Right lobe of liver (tissue), 6 donors: ENCODE results near the gene CDKN1A. TPM values are rescaled to one million over a fixed set of nuclear protein-coding genes. Genes with fewer than 3 reads are reported as not detected.

ENCODE experiments used
- ATAC-seq, 4 donors: fragments of 200-7000 bp; cut with Tn5 transposase; one replicate each; pipeline ENCODE4 v1.9.1; 2020; ENCODE audit warnings: mild to moderate bottlenecking in 4 of 4, moderate library complexity in 4 of 4
- DNase-seq, 3 donors: peaks; one replicate each; pipeline ENCODE4 v3.0.0-alpha.2; 2020
- H3K27ac ChIP-seq, 3 donors: fragments of 200-600 bp; one replicate each; pipeline ENCODE4 v1.8.0; 2022
- H3K27me3 ChIP-seq, 2 donors: fragments of 200-600 bp; one replicate each; pipeline ENCODE4 v1.8.0; 2022
- H3K36me3 ChIP-seq, 4 donors: fragments of 200-600 bp; sonication (generic) in 1 of 4; one replicate each; pipeline versions ENCODE4 v1.5.1 to v1.8.0; 2017 to 2022; ENCODE audit warnings: control low read depth in 1 of 4
- H3K4me1 ChIP-seq, 4 donors: fragments of 200-600 bp; sonication (generic) in 1 of 4; one replicate each; pipeline versions ENCODE4 v1.5.1 to v1.8.0; 2017 to 2022; ENCODE audit warnings: control low read depth in 1 of 4
- H3K4me3 ChIP-seq, 3 donors: fragments of 200-600 bp; one replicate each; pipeline ENCODE4 v1.8.0; 2022
- H3K9me3 ChIP-seq, 4 donors: fragments of 200-600 bp; sonication (generic) in 1 of 4; one replicate each; pipeline versions ENCODE4 v1.5.1 to v1.8.0; 2017 to 2022; ENCODE audit warnings: control low read depth in 1 of 4
- CTCF ChIP-seq, 4 donors: fragments of 200-600 bp in 3 of 4; fragments of 450-650 bp in 1 of 4; IDR thresholded peaks; one replicate each; pipeline versions ENCODE4 v1.5.1 to v1.8.0; 2016 to 2022; ENCODE audit warnings: antibody characterized with exemption in 4 of 4, mild to moderate bottlenecking in 2 of 4
- POLR2A ChIP-seq: fragments of 450-650 bp; IDR thresholded peaks from one replicate; pipeline ENCODE4 v1.6.1; 2017; ENCODE audit warnings: antibody characterized with exemption, mild to moderate bottlenecking
- WGBS: methylation state at CpG from one replicate; pipeline ENCODE4 v1.1.6; 2018; ENCODE audit warnings: low coverage, low lambda C conversion rate; ENCODE audit not compliant: insufficient coverage; ENCODE audit errors: missing lambda C conversion rate; 5-methylcytosine and 5-hydroxymethylcytosine counted together
- intact Hi-C, 2 donors: fragments of 100-400 bp; cut with DNase I; formaldehyde crosslinking; loops; one replicate each; pipeline versions ENCODE4 v1.11.2 to v1.14.1; 2022
- total RNA-seq, 6 experiments: library from RNA; depleted of rRNA in 2 of 6; stranded (reverse); fragments of >200 nt in 2 of 6; fragmentation: NEBNext Ultra II Directional in 3 of 6; extraction: Animal tissue kit (Norgen Biotek cat#: 25700) in 3 of 6; gene quantifications; one replicate each; pipeline versions ENCODE4 v1.1.0 to v1.2.4, GENCODE V29; 2016 to 2023
- donor health status: DM: no; HTN: yes; CAD: no.
- donor health status: DM: no; HTN: no; CAD: no.
- donor health status: DM: no; HTN: no; CAD: no.
- donor health status: DM: no; HTN: yes; CAD: no.
- donor health status: DM: no; HTN: yes; CAD: no.

CDKN1A gene
- total RNA-seq, 6 experiments from 2014 or later, result 20.0 to 124 (median 58.6) TPM

GRCh38 chr6:36692861-36693702, 14.6 kb downstream of the CDKN1A start:
- no peaks in the 10 kb centered on the region for H3K36me3 ChIP-seq
- H3K4me3 ChIP-seq, result no peak overlapping the region
- no peak for DNase-seq
- H3K27ac ChIP-seq, result no peak overlapping the region
- no peak for TF ChIP-seq CTCF (IDR thresholded peaks at IDR 0.05)
- no peak for TF ChIP-seq POLR2A
- 74% methylated on average over 22 of the region's 27 CpGs for WGBS
- H3K4me1 ChIP-seq, result no peaks in the 10 kb centered on the region
- no peaks in the 10 kb centered on the region for H3K9me3 ChIP-seq
- intact Hi-C loops, result no loop called here
- ATAC-seq, result peak in 1 of 4 donors; percentile 14
- peaks cover 0 to 4% of the 10 kb centered on the region in 2 donors for H3K27me3 ChIP-seq

- TF ChIP-seq CTCF (IDR thresholded peaks at IDR 0.05), result no peak
- no peak for TF ChIP-seq POLR2A
- ATAC-seq (no peak), DNase-seq (no peak)
- WGBS, result 99% methylated on average over 6 of the region's 6 CpGs
- Histone ChIP-seq H3K27me3 (peaks cover 0 to 4% of the 10 kb centered on the region in 2 donors), H3K9me3 (no peaks in the 10 kb centered on the region), H3K36me3 (no peaks in the 10 kb centered on the region), H3K4me3 (no peak overlapping the region), H3K4me1 (no peaks in the 10 kb centered on the region), H3K27ac (no peak overlapping the region)
- intact Hi-C loops, result no loop called here
Observed at GRCh38 chr6:36694616-36695015, 16.1 kb downstream of the CDKN1A start.

- no peak for ATAC-seq
- DNase-seq, result no peak
- Histone ChIP-seq H3K27ac (no peak overlapping the region), H3K27me3 (peaks cover 0 to 4% of the 10 kb centered on the region in 2 donors), H3K4me3 (no peak overlapping the region), H3K36me3 (no peaks in the 10 kb centered on the region), H3K9me3 (no peaks in the 10 kb centered on the region), H3K4me1 (no peaks in the 10 kb centered on the region)
- intact Hi-C loops, result no loop called here
- no peak for TF ChIP-seq POLR2A
- TF ChIP-seq CTCF (IDR thresholded peaks at IDR 0.05), result no peak
- 59% methylated on average over 2 of the region's 2 CpGs for WGBS
Observed at GRCh38 chr6:36695414-36695813, 16.9 kb downstream of the CDKN1A start.

- Histone ChIP-seq H3K4me1 (no peaks in the 10 kb centered on the region), H3K9me3 (no peaks in the 10 kb centered on the region), H3K27ac (no peak within 1 kb of the TSS), H3K27me3 (peaks cover 0 to 4% of the 10 kb centered on the region in 2 donors), H3K36me3 (no peaks in the 10 kb centered on the region), H3K4me3 (no peak within 1 kb of the TSS)
- DNase-seq (peak in 1 of 3 donors; percentile 40), ATAC-seq (peak in 2 of 4 donors; percentile 19 to 25)
- 59% methylated on average over 7 of the region's 7 CpGs for WGBS
- TF ChIP-seq POLR2A, result no peak
- intact Hi-C loops, result no loop called here
Observed at GRCh38 chr6:36697481-36697903, 19.0 kb downstream of the CDKN1A start, which contains the start of gene RAB44. Gene RAB44, plus strand, starts transcription at chr6:36697826. Its CDS starts 6,410 bp downstream, at chr6:36704236.

GRCh38 chr6:36698196-36698595, 19.7 kb downstream of the CDKN1A start:
- Histone ChIP-seq H3K9me3 (no peaks in the 10 kb centered on the region), H3K27ac (no peak overlapping the region), H3K4me3 (no peak overlapping the region), H3K4me1 (no peaks in the 10 kb centered on the region), H3K27me3 (peaks cover 0 to 4% of the 10 kb centered on the region in 2 donors), H3K36me3 (no peaks in the 10 kb centered on the region)
- DNase-seq (peak in 1 of 3 donors; percentile 40), ATAC-seq (no peak)
- intact Hi-C loops, result no loop called here
- TF ChIP-seq POLR2A (no peak), CTCF (IDR thresholded peaks at IDR 0.05) (no peak)
- 73% methylated on average over 5 of the region's 6 CpGs for WGBS
